ENCODE measurements around the gene OR52M1.
A peak's percentile ranks its signal among the peaks of the same experiment; 100 is the strongest.
"Not testable (repeated sequence)": the region's sequence is repeated elsewhere in the genome, so short reads cannot be mapped to it uniquely, and the experiment has no call there.

Gene OR52M1

DNA sequence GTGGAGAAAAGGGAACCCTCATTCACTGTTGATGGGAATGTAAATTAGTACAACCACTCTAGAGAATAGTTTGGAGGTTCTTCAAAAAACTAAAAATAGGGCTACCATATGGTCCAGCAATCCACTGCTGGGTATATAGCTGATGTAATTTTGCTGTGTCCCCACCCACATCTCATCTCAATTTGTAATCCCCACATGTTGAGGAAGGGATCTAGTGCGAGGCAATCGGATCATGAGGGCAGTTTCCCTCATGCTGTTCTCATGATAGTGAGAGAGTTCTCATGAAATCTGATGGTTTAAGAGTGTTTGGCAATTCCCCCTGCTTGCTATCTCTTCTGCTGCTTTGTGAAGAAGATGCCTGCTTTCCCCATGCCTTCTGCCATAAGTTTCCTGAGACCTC is 17.1 kb upstream of the OR52M1 start:
- Histone ChIP-seq H3K9me3 (ENCODE audit: insufficient read depth, low read length, severe bottlenecking) (no peaks in the 10 kb centered on the region), H3K4me2 (ENCODE audit: insufficient read depth, low read length) (no peak overlapping the region), H3K4me3 (ENCODE audit: low read depth in 1 of 2, low read length in 2 of 2) (no peak overlapping the region), H3K4me1 (ENCODE audit: insufficient read depth, low read length) (no peaks in the 10 kb centered on the region), H3K27ac (ENCODE audit: low read length) (no peak overlapping the region), H3K27me3 (ENCODE audit: insufficient read depth, low read length, poor library complexity) (peaks cover 5% of the 10 kb centered on the region), H2AFZ (ENCODE audit: low read depth, low read length) (no peak overlapping the region), H3K36me3 (ENCODE audit: insufficient read depth, low read length) (no peaks in the 10 kb centered on the region), H3K79me2 (ENCODE audit: insufficient read depth, low read length) (no peaks in the 10 kb centered on the region), H4K20me1 (ENCODE audit: insufficient read depth, low read length) (no peaks in the 10 kb centered on the region), H3K9ac (ENCODE audit: low read depth, low read length) (no peak overlapping the region)
- ATAC-seq (ENCODE audit: insufficient read depth, low read depth) (no peak), DNase-seq (no peak)
- TF ChIP-seq EZH2 (IDR thresholded peaks at IDR 0.05; ENCODE audit: borderline replicate concordance, low read depth, low read length, severe bottlenecking) (no peak), CTCF (IDR thresholded peaks at IDR 0.05; ENCODE audit: borderline replicate concordance, extremely low read depth, low read length, poor library complexity, severe bottlenecking) (no peak)

DNA sequence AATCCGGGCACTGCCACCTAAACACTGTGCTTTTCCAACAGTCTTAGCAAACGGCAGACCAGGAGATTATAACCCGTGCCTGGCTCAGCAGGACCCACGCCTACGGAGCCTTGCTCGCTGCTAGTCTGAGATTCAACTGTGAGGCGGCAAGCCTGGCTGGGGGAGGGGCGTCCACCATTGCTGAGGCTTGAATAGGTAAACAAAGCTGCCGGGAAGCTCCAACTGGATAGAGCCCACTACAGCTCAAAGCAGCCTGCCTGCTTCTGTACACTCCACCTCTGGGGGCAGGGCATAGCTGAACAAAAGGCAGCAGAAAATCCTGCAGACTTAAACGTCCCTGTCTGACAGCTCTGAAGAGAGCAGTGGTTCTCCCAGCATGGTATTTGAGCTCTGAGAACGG is 13.3 kb upstream of the OR52M1 start:
- not testable (repeated sequence) for H3K4me2 ChIP-seq (ENCODE audit: insufficient read depth, low read length); DNase-seq; H3K9me3 ChIP-seq (ENCODE audit: insufficient read depth, low read length, severe bottlenecking); H3K9ac ChIP-seq (ENCODE audit: low read depth, low read length); H3K79me2 ChIP-seq (ENCODE audit: insufficient read depth, low read length); H3K4me1 ChIP-seq (ENCODE audit: insufficient read depth, low read length); H3K27me3 ChIP-seq (ENCODE audit: insufficient read depth, low read length, poor library complexity); H3K4me3 ChIP-seq (ENCODE audit: low read depth in 1 of 2, low read length in 2 of 2); ATAC-seq (ENCODE audit: insufficient read depth, low read depth); H4K20me1 ChIP-seq (ENCODE audit: insufficient read depth, low read length); H3K36me3 ChIP-seq (ENCODE audit: insufficient read depth, low read length); H3K27ac ChIP-seq (ENCODE audit: low read length); H2AFZ ChIP-seq (ENCODE audit: low read depth, low read length)

- Histone ChIP-seq H3K9ac (ENCODE audit: low read depth, low read length) (no peak overlapping the region), H3K9me3 (ENCODE audit: insufficient read depth, low read length, severe bottlenecking) (no peaks in the 10 kb centered on the region), H3K4me1 (ENCODE audit: insufficient read depth, low read length) (no peaks in the 10 kb centered on the region), H3K27me3 (ENCODE audit: insufficient read depth, low read length, poor library complexity) (peaks cover 11% of the 10 kb centered on the region), H4K20me1 (ENCODE audit: insufficient read depth, low read length) (no peaks in the 10 kb centered on the region), H3K36me3 (ENCODE audit: insufficient read depth, low read length) (no peaks in the 10 kb centered on the region), H3K4me2 (ENCODE audit: insufficient read depth, low read length) (no peak overlapping the region), H3K27ac (ENCODE audit: low read length) (no peak overlapping the region), H3K79me2 (ENCODE audit: insufficient read depth, low read length) (no peaks in the 10 kb centered on the region), H3K4me3 (ENCODE audit: low read depth in 1 of 2, low read length in 2 of 2) (no peak overlapping the region), H2AFZ (ENCODE audit: low read depth, low read length) (no peak overlapping the region)
- peak; percentile 52; the same call in 2 of the 3 replicates for ATAC-seq (ENCODE audit: insufficient read depth, low read depth)
- TF ChIP-seq CTCF (IDR thresholded peaks at IDR 0.05; ENCODE audit: borderline replicate concordance, extremely low read depth, low read length, poor library complexity, severe bottlenecking): peak; percentile 74
- no peak for TF ChIP-seq EZH2 (IDR thresholded peaks at IDR 0.05; ENCODE audit: borderline replicate concordance, low read depth, low read length, severe bottlenecking)
- peak; percentile 21 for DNase-seq
These were observed 5.3 kb upstream of the OR52M1 start for GRCh38 chr11:4539603-4540219.

DNA sequence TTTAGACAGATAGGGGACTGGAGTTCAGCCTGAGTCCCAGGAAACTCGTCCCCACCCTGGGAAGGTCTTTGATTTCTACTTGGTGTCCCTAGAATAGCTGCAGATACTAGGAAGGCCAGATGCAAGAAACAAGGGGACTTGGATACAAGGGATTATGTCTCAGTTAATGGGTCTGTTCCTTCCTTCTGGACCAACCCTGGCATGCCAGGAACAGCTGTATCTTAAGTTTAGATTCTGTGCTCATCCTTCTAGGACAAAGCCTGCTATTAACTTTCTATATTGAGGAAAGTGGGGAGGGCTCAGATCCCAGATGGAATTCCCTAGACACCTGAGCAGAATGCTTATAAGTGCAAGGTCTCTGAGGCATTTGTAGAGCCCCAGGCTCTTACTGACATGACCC is 3.9 kb upstream of the OR52M1 start:
- TF ChIP-seq CTCF (IDR thresholded peaks at IDR 0.05; ENCODE audit: borderline replicate concordance, extremely low read depth, low read length, poor library complexity, severe bottlenecking): no peak
- TF ChIP-seq EZH2 (IDR thresholded peaks at IDR 0.05; ENCODE audit: borderline replicate concordance, low read depth, low read length, severe bottlenecking): no peak
- H3K9me3 ChIP-seq (ENCODE audit: insufficient read depth, low read length, severe bottlenecking): no peaks in the 10 kb centered on the region
- no peak for DNase-seq
- H3K36me3 ChIP-seq (ENCODE audit: insufficient read depth, low read length): no peaks in the 10 kb centered on the region
- no peak for ATAC-seq (ENCODE audit: insufficient read depth, low read depth)
- no peaks in the 10 kb centered on the region for H3K79me2 ChIP-seq (ENCODE audit: insufficient read depth, low read length)
- H3K9ac ChIP-seq (ENCODE audit: low read depth, low read length): no peak overlapping the region
- peaks cover 11% of the 10 kb centered on the region for H3K27me3 ChIP-seq (ENCODE audit: insufficient read depth, low read length, poor library complexity)
- H4K20me1 ChIP-seq (ENCODE audit: insufficient read depth, low read length): no peaks in the 10 kb centered on the region
- no peak overlapping the region for H2AFZ ChIP-seq (ENCODE audit: low read depth, low read length)
- no peak overlapping the region for H3K4me3 ChIP-seq (ENCODE audit: low read depth in 1 of 2, low read length in 2 of 2)
- H3K4me2 ChIP-seq (ENCODE audit: insufficient read depth, low read length): no peak overlapping the region
- no peak overlapping the region for H3K27ac ChIP-seq (ENCODE audit: low read length)
- no peaks in the 10 kb centered on the region for H3K4me1 ChIP-seq (ENCODE audit: insufficient read depth, low read length)

Measured in DND-41 (cell line).